ENCODE data around the gene ITPKA.
"Not testable (repeated sequence)": the region's sequence is repeated elsewhere in the genome, so short reads cannot be mapped to it uniquely, and the experiment has no call there.

Gene ITPKA

GRCh38 chr15:41493205-41493901 lies at the start of gene ITPKA:
TSS of gene ITPKA (plus strand) at chr15:41493874. CDS start at chr15:41493928, 54 bp downstream.
- DNase-seq (ENCODE audit: low read depth in 1 of 2, low spot score in 1 of 2), result peak; percentile 80 to 86

GRCh38 chr15:41445399-41445798 lies 48.3 kb upstream of the ITPKA start:
- DNase-seq (ENCODE audit: low read depth in 1 of 2, low spot score in 1 of 2), result no peak

GRCh38 chr15:41462084-41462795 lies 31.4 kb upstream of the ITPKA start:
- DNase-seq (ENCODE audit: low read depth in 1 of 2, low spot score in 1 of 2), result no peak

GRCh38 chr15:41464889-41465580 lies 28.6 kb upstream of the ITPKA start:
- no peak for DNase-seq (ENCODE audit: low read depth in 1 of 2, low spot score in 1 of 2)

- no peak for DNase-seq (ENCODE audit: low read depth in 1 of 2, low spot score in 1 of 2)
Observed at GRCh38 chr15:41465822-41466421, 27.8 kb upstream of the ITPKA start.

GRCh38 chr15:41466711-41467110 lies 27.0 kb upstream of the ITPKA start:
- DNase-seq (ENCODE audit: low read depth in 1 of 2, low spot score in 1 of 2), result no peak

GRCh38 chr15:41469644-41470043 lies 24.0 kb upstream of the ITPKA start:
- not testable (repeated sequence) for DNase-seq (ENCODE audit: low read depth in 1 of 2, low spot score in 1 of 2)

GRCh38 chr15:41473418-41473817 lies 20.3 kb upstream of the ITPKA start:
- DNase-seq (ENCODE audit: low read depth in 1 of 2, low spot score in 1 of 2), result no peak

- DNase-seq (ENCODE audit: low read depth in 1 of 2, low spot score in 1 of 2), result no peak
Observed at GRCh38 chr15:41474436-41474835, 19.2 kb upstream of the ITPKA start.

GRCh38 chr15:41474941-41475340 lies 18.7 kb upstream of the ITPKA start:
- no peak for DNase-seq (ENCODE audit: low read depth in 1 of 2, low spot score in 1 of 2)

- DNase-seq (ENCODE audit: low read depth in 1 of 2, low spot score in 1 of 2), result no peak
Observed at GRCh38 chr15:41476416-41477048, 17.1 kb upstream of the ITPKA start.

- no peak for DNase-seq (ENCODE audit: low read depth in 1 of 2, low spot score in 1 of 2)
Observed at GRCh38 chr15:41480396-41481140, 13.1 kb upstream of the ITPKA start.

GRCh38 chr15:41482110-41482877 lies 11.4 kb upstream of the ITPKA start:
- DNase-seq (ENCODE audit: low read depth in 1 of 2, low spot score in 1 of 2), result no peak

GRCh38 chr15:41483115-41483514 lies 10.6 kb upstream of the ITPKA start:
- no peak for DNase-seq (ENCODE audit: low read depth in 1 of 2, low spot score in 1 of 2)

- no peak for DNase-seq (ENCODE audit: low read depth in 1 of 2, low spot score in 1 of 2)
Observed at GRCh38 chr15:41483519-41483918, 10.2 kb upstream of the ITPKA start.

- DNase-seq (ENCODE audit: low read depth in 1 of 2, low spot score in 1 of 2), result no peak
Observed at GRCh38 chr15:41484937-41485625, 8.6 kb upstream of the ITPKA start.

- DNase-seq (ENCODE audit: low read depth in 1 of 2, low spot score in 1 of 2), result no peak
Observed at GRCh38 chr15:41486286-41486685, 7.4 kb upstream of the ITPKA start.

- no peak for DNase-seq (ENCODE audit: low read depth in 1 of 2, low spot score in 1 of 2)
Observed at GRCh38 chr15:41487381-41487780, 6.3 kb upstream of the ITPKA start.

GRCh38 chr15:41487802-41488201 lies 5.9 kb upstream of the ITPKA start:
- no peak for DNase-seq (ENCODE audit: low read depth in 1 of 2, low spot score in 1 of 2)
